AG09309 (cell line): Measurements from ENCODE around the gene ADPRS.
A peak's percentile ranks its signal among the peaks of the same experiment; 100 is the strongest.

Experiments used
- DNase-seq: peaks from one replicate; pipeline ENCODE4 v3.0.0-alpha.2; 2010; ENCODE audit warnings: low read depth
- H3K4me3 ChIP-seq: 2 replicates; pipeline ENCODE4 v1.5.1; 2011; ENCODE audit warnings: mild to moderate bottlenecking, low read depth, low read length, moderate library complexity; ENCODE audit not compliant: control insufficient read depth
- TF ChIP-seq, protein P1 (sequence below): IDR thresholded peaks from 2 replicates; pipeline ENCODE4 v1.5.1; 2011; ENCODE audit warnings: mild to moderate bottlenecking, low read depth, low read length, inconsistent platforms; ENCODE audit not compliant: insufficient read depth, control insufficient read depth; ENCODE audit errors: missing control alignments

ADPRS gene

DNA sequence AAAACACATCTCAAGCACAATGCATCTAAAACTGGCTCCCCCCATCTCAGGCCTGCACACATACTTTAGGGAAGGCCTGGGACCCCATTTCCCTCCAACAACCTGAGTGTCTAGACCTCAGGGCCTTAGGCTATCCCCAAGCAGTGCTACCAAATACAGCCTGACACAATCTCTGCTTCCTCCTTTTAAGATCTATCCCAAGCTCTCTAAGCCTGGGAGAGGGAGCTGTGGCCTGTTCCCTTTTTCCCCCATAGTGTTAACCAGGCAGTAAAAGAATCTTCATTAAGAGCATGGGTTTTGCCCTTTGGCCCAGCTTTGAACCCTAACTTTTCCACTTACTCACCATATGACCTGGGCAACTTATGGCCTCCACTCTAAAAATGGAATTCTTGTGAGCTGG is 47.1 kb downstream of the ADPRS start:
- DNase-seq: no peak
- no peak overlapping the region for H3K4me3 ChIP-seq
- TF ChIP-seq, protein P1, sequence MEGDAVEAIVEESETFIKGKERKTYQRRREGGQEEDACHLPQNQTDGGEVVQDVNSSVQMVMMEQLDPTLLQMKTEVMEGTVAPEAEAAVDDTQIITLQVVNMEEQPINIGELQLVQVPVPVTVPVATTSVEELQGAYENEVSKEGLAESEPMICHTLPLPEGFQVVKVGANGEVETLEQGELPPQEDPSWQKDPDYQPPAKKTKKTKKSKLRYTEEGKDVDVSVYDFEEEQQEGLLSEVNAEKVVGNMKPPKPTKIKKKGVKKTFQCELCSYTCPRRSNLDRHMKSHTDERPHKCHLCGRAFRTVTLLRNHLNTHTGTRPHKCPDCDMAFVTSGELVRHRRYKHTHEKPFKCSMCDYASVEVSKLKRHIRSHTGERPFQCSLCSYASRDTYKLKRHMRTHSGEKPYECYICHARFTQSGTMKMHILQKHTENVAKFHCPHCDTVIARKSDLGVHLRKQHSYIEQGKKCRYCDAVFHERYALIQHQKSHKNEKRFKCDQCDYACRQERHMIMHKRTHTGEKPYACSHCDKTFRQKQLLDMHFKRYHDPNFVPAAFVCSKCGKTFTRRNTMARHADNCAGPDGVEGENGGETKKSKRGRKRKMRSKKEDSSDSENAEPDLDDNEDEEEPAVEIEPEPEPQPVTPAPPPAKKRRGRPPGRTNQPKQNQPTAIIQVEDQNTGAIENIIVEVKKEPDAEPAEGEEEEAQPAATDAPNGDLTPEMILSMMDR: no peak

DNA sequence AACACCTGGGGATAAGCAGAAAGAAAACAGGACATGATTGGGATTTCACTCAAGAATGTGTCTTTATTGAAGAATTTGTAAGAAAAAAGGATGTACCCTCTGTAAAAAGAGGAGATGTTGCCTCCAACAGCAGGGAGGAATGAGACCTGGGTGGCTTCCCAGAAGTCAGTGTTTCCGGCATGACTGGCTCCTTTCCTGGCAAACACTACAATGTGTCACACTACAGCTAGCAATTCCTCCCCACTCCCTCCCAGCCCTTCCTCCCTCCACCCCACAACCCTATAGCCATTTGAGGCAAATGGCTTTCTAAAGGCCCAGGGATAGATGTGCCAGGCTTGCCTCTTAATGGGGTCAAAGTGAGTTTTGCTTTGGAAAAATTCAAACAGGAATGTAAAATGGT is 47.8 kb downstream of the ADPRS start:
- H3K4me3 ChIP-seq: no peak overlapping the region
- TF ChIP-seq, protein P1: no peak
- DNase-seq: peak; percentile 66

DNA sequence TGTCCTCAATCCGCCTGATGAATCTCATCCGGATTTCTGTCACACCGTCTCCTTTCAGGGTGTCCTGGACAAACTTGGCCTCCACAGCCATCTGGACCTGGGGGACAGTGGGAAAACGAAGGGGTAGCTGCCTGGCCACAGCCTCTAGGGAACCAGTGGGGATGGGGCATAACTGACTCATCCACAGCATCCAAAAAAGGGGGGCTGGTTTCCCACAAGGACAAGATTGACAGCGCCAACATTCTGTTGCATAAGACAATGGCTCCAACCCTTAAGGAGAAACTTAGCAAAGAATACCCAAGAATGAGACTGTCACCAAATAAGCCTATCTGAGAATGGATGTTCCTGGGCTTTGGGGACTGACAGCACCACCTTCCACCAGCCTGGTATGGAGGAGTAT is 48.5 kb downstream of the ADPRS start:
- TF ChIP-seq, protein P1: no peak
- DNase-seq: no peak
- H3K4me3 ChIP-seq: no peak overlapping the region

DNA sequence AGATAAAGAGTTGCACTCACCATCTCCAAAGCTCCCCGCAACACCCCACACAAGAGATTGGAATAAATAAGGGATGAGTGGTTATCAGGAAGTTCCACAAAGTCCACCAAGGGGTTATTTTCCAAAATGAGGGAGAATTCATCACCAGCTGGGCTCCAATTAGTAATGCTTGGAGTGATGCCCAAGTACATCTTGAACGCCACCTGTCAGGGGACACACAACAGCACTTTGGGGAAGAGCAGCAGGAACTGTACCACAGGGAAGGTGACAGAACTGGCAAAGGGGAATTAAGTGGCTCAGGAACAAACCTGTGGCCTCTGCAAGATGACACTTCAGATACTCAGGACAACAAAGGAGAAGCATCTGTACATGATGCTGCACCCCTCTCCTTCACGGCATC is 49.1 kb downstream of the ADPRS start:
- no peak for DNase-seq
- TF ChIP-seq, protein P1: no peak

DNA sequence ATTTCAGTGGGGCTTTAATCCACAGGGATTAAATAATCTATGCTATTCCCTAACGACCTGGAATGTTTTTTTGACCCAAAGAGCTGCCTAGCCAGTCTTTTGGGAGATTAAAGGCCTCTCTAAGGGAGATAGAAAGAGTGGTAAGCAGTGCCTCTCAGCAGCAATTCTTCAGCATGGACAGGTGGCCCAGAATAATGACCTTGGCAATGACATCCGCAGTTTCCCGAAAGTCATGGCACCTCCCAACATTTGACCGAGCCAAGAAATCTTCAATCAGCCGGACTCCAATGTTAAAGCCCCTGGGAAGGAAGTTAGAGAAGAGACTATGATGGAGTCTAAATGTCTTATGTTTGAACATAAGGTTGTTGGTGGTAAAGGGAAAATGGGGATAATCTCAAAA is 50.8 kb downstream of the ADPRS start:
- TF ChIP-seq, protein P1: no peak

More for the DNA sequence above, 49.1 kb downstream of the ADPRS start:
- no peak overlapping the region for H3K4me3 ChIP-seq

DNA sequence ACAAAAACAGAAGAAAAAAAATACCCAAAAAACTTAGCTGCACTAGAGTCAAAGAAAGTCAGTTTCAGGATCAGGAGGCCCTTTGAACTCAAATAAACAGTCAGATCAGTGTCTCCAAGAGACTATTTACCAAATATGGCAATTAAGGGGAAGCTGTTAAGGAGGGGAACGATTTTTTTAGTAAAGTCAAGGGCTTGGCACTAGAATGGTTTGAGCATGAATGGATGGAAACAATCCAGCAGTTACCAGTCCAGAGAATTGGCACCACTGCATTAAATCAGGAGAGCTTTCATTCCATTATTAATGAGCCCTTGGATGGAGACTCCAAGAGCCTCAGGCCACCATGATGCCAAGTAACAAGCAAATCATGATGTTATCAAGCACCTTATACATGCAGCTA is 53.4 kb downstream of the ADPRS start:
- DNase-seq: no peak
- TF ChIP-seq, protein P1: no peak

More for the DNA sequence above, 50.8 kb downstream of the ADPRS start:
- no peak overlapping the region for H3K4me3 ChIP-seq
- DNase-seq: no peak

DNA sequence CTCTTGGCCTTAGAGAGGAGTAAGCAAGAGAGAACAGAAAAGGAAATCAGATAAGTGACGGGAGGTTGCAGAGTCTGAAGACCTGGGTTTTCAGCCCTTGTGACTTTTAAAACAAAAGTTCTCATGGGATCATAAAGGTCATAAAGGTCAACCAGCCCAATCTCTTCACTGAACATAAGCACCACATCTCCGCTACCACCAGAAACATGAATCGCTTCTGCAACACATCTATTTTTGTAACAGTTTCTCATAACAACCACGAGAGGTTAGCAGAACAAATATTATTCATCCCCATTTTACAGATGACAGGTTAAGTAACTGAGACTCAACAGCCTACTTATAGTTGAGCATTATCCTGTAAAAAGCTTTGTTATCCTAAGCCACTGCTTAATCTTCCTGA is 54.7 kb downstream of the ADPRS start:
- no peak for DNase-seq
- TF ChIP-seq, protein P1: no peak
- H3K4me3 ChIP-seq: no peak overlapping the region

More for the DNA sequence above, 53.4 kb downstream of the ADPRS start:
- no peak overlapping the region for H3K4me3 ChIP-seq
